Lung (tissue), 12 donors: ENCODE results near the gene IBTK. TPM values are rescaled to one million over a fixed set of nuclear protein-coding genes. Genes with fewer than 3 reads are reported as not detected.
A peak's percentile ranks its signal among the peaks of the same experiment; 100 is the strongest.
"Not testable (repeated sequence)": the region's sequence is repeated elsewhere in the genome, so short reads cannot be mapped to it uniquely, and the experiment has no call there.

Experiments used
- ATAC-seq: fragments of 200-7000 bp; cut with Tn5 transposase; one replicate; pipeline ENCODE4 v1.9.1; 2020; ENCODE audit warnings: moderate number of reproducible peaks; ENCODE audit not compliant: insufficient read depth, low FRiP score
- DNase-seq, 3 donors: peaks; one replicate each; pipeline ENCODE4 v3.0.0-alpha.2; 2013 to 2017
- H3K27ac ChIP-seq, 2 donors: one replicate each; pipeline ENCODE4 v1.5.1; 2013; ENCODE audit warnings: mild to moderate bottlenecking in 2 of 2, moderate library complexity in 2 of 2, control low read depth in 1 of 2, inconsistent platforms in 1 of 2, low read depth in 1 of 2, low read length in 1 of 2
- H3K27me3 ChIP-seq, 3 donors: one replicate each; pipeline ENCODE4 v1.5.1; 2013; ENCODE audit warnings: low read length in 2 of 3; ENCODE audit not compliant: control insufficient read depth in 3 of 3, insufficient read depth in 3 of 3
- H3K36me3 ChIP-seq, 4 donors: one replicate each; pipeline ENCODE4 v1.5.1; 2013; ENCODE audit warnings: low read length in 4 of 4, mild to moderate bottlenecking in 1 of 4, moderate library complexity in 1 of 4; ENCODE audit not compliant: control insufficient read depth in 4 of 4, insufficient read depth in 4 of 4
- H3K4me1 ChIP-seq, 5 donors: one replicate each; pipeline ENCODE4 v1.5.1; 2013; ENCODE audit warnings: low read length in 5 of 5, mild to moderate bottlenecking in 2 of 5, moderate library complexity in 1 of 5; ENCODE audit not compliant: control insufficient read depth in 5 of 5, insufficient read depth in 5 of 5
- H3K4me3 ChIP-seq: one replicate; pipeline ENCODE4 v1.5.1; 2013; ENCODE audit warnings: mild to moderate bottlenecking, control low read depth, moderate library complexity
- H3K9ac ChIP-seq, 2 donors: one replicate each; pipeline ENCODE4 v1.5.1; 2013; ENCODE audit warnings: low read length in 2 of 2, control low read depth in 1 of 2; ENCODE audit not compliant: insufficient read depth in 1 of 2
- H3K9me3 ChIP-seq, 4 donors: one replicate each; pipeline ENCODE4 v1.5.1; 2013; ENCODE audit warnings: low read length in 3 of 4, mild to moderate bottlenecking in 1 of 4, moderate library complexity in 1 of 4; ENCODE audit not compliant: control insufficient read depth in 4 of 4, insufficient read depth in 3 of 4
- WGBS, 2 donors: extraction: QIAGEN DNeasy Blood & Tissue Kit; methylation state at CpG; one replicate each; pipeline ENCODE4 v1.1.7; 2013; 5-methylcytosine and 5-hydroxymethylcytosine counted together
- polyA plus RNA-seq, 2 donors: library from polyadenylated mRNA; stranded (reverse); fragments of 200-250 nt; gene quantifications; one replicate each; pipeline ENCODE4 v1.2.1, GENCODE V29; 2013
- total RNA-seq, 2 donors: library from RNA; depleted of rRNA in 1 of 2; stranded (reverse); fragments of >200 nt in 1 of 2; gene quantifications; one replicate each; pipeline ENCODE4 v1.2.1, GENCODE V29; 2014 to 2021
- TF ChIP-seq, protein P1 (sequence below): IDR thresholded peaks from 2 replicates; pipeline ENCODE4 v1.5.1; 2012; ENCODE audit warnings: mild to moderate bottlenecking; ENCODE audit errors: control extremely low read depth, extremely low read depth
- donor health status: control.
- donor health status: control.
- donor health status: Bipolar disorder and iron deficiency.
- donor health status: healthy.
- donor health status: DM: yes; HTN: yes; CAD: no.

IBTK gene
- total and polyA plus RNA-seq, 4 donors: 17.7 to 47.2 (median 27.1) TPM

DNA sequence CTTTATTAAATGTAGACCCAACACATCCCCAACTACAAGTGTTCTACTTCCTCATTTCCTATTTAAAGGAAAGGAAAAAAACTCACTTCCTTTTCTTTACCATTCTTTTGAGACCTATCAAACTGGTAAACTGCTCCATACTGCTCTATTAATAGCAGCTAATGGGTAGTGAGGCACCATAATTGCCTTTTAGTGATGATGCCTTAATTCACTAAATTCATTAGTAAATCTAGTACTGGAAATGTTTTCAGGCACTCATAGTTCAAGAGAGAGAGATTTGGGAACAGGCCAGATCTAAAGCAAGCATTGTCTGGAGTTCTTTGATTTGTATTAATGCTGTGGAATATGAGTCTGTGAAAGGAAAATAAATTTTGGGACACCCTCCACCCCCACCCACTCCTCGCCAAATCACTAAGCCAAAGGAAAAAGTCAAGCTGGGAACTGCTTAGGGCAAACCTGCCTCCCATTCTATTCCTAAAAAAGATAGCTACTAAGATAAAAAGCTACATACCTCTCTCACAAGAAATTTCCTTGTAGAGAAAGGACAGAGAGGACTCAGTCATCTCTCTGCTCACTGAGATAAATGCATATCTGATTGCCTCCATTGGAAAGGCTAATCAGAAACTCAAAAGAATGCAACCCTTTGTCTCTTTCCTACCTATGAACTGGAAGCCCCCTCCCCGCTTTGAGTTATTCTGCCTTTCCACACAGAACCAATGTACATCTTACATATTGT lies 13.6 kb upstream of the IBTK start:
- Histone ChIP-seq H3K4me1 (peaks cover 0 to 2% (median 0%) of the 10 kb centered on the region in 5 donors), H3K27ac (no peak overlapping the region), H3K4me3 (no peak overlapping the region), H3K36me3 (no peaks in the 10 kb centered on the region), H3K27me3 (no peaks in the 10 kb centered on the region), H3K9me3 (no peaks in the 10 kb centered on the region), H3K9ac (no peak overlapping the region)
- WGBS, 2 donors: 94 to 97% methylated on average over 2 of the region's 2 CpGs
- TF ChIP-seq, protein P1, sequence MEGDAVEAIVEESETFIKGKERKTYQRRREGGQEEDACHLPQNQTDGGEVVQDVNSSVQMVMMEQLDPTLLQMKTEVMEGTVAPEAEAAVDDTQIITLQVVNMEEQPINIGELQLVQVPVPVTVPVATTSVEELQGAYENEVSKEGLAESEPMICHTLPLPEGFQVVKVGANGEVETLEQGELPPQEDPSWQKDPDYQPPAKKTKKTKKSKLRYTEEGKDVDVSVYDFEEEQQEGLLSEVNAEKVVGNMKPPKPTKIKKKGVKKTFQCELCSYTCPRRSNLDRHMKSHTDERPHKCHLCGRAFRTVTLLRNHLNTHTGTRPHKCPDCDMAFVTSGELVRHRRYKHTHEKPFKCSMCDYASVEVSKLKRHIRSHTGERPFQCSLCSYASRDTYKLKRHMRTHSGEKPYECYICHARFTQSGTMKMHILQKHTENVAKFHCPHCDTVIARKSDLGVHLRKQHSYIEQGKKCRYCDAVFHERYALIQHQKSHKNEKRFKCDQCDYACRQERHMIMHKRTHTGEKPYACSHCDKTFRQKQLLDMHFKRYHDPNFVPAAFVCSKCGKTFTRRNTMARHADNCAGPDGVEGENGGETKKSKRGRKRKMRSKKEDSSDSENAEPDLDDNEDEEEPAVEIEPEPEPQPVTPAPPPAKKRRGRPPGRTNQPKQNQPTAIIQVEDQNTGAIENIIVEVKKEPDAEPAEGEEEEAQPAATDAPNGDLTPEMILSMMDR: no peak
- DNase-seq (peak in 1 of 3 donors; percentile 14), ATAC-seq (peak; percentile 19)

DNA sequence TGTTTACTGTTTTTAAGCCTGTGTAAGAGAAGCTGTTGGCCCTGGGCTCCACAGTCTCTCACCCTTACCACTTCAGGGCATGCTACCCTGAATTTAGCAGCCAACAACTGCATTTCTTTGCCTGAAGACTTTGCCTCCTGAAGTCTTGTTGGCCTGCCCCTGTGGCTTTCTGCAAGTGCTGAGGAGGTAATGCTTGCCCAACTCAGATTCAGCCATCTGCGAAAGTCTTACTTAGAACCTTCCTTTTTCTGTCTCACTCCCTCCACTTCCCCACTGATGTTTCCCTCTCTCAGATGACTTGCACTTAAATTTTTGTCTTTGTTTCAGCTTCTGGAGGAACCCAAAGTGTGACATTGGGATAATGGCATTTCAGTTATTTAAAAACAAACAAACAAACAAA lies 11.8 kb upstream of the IBTK start:
- peaks cover 0 to 2% (median 0%) of the 10 kb centered on the region in 5 donors for H3K4me1 ChIP-seq
- no peak overlapping the region for H3K27ac ChIP-seq
- WGBS, 2 donors: 40 to 72% methylated on average over 1 of the region's 1 CpG
- H3K27me3 ChIP-seq: no peaks in the 10 kb centered on the region
- H3K4me3 ChIP-seq: no peak overlapping the region
- H3K9me3 ChIP-seq: no peaks in the 10 kb centered on the region
- TF ChIP-seq, protein P1: no peak
- no peak for ATAC-seq
- H3K9ac ChIP-seq: no peak overlapping the region
- DNase-seq: no peak
- H3K36me3 ChIP-seq: no peaks in the 10 kb centered on the region

DNA sequence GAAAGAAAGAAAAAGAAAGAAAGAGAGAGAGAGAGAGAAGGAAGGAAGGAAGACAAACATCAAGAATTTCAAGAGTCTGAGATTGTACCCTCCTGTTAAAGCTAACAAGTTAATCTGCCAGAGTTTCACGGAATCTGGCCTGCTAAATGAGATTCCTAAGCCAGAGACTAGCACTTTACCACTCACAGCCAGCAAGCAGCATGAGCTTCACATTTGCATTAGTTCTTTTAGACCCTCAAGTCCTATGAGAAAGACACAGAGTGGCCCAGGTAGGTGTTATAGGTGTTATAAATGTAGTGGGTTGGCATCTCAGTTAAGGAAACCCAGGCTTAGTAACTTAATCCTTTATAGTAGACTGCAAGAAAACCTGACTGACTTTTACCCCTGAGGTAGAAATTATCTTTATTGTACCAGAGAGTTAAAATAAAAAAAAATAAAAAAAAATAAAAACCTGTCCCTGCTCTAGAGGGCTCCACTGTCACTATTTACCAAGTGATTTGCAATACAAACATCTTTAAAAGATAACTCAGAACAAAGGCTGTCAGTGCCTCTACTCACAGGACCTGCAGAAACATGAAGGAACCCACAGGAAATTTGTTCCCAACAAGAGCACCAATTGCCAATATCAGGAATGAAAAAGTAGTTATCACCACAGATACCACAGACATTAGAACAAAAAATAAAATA lies 9.7 kb upstream of the IBTK start:
- Histone ChIP-seq H3K4me3 (no peak overlapping the region), H3K27ac (no peak overlapping the region), H3K9ac (no peak overlapping the region), H3K9me3 (no peaks in the 10 kb centered on the region), H3K4me1 (peaks cover 0 to 2% (median 0%) of the 10 kb centered on the region in 5 donors), H3K27me3 (no peaks in the 10 kb centered on the region), H3K36me3 (no peaks in the 10 kb centered on the region)
- ATAC-seq: no peak
- DNase-seq: no peak
- 50 to 81% methylated on average over 1 of the region's 1 CpG for WGBS, 2 donors
- TF ChIP-seq, protein P1: no peak

DNA sequence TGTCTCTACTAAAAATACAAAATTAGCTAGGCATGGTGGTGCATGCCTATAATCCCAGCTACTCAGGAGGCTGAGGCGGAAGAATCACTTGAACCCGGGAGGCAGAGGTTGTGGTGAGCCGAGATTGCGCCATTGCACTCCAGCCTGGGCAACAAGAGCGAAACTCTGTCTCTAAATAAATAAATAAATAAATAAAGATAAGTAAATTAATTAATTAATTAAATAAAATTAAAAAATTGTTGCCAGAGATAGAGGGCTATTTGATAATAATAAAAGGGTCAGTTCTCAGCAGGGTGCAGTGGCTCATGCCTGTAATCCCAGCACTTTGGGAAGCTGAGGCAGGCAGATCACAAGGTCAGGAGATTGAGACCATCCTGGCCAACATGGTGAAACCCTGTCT lies 7.2 kb upstream of the IBTK start:
- not testable (repeated sequence) for H3K9me3 ChIP-seq, H3K4me3 ChIP-seq, ATAC-seq, H3K27ac ChIP-seq, H3K9ac ChIP-seq, H3K4me1 ChIP-seq, H3K36me3 ChIP-seq, H3K27me3 ChIP-seq, DNase-seq
- WGBS, 2 donors: 94 to 95% methylated on average over 5 of the region's 5 CpGs
